ENCODE results near the gene UBE2L5. TPM values are rescaled to one million over a fixed set of nuclear protein-coding genes. Genes with fewer than 3 reads are reported as not detected.
A peak's percentile ranks its signal among the peaks of the same experiment; 100 is the strongest.
"Not testable (repeated sequence)": the region's sequence is repeated elsewhere in the genome, so short reads cannot be mapped to it uniquely, and the experiment has no call there.

UBE2L5 gene
- total RNA-seq, 2 donors from 2014 or later, result 0.25 TPM; not detected in 1

DNA sequence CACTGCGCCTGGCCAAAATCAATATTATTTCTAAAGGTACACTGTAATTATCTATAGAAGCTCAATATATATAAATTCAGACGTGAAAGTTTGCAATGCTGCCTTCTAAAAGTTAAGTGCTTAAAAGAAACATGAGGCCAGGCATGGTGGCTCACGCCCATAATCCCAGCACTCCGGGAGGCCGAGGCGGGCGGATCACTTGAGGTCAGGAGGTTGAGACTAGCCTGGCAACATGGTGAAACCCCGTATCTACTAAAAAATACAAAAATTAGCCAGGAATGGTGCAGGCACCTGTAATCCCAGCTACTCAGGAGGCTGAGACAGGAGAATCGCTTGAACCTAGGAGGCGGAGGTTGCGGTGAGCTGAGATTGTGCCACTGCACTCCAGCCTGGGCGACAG, 29.2 kb downstream of the UBE2L5 start:
- not testable (repeated sequence) for ATAC-seq; H3K9me3 Mint-ChIP-seq; H3K27ac Mint-ChIP-seq; DNase-seq (ENCODE audit: low spot score in 2 of 2); H3K36me3 Mint-ChIP-seq

DNA sequence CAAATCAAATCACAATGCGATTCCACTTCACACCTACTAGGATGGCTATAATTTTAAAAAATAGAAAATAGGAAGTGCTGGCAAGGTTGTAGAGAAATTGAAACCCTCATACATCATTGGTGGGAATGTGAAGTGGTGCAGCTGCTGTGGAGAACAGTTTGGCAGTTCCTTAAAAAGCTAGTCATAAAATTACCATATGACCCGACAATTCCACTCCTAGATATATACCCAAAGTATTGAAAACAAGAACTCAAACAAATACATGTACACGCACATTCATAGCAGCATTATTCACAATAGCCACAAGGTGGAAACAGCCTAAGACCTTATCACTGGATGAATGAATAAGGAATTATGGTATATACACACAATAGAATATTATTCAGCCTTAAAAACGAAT, 31.4 kb downstream of the UBE2L5 start:
- peak overlapping the region in 1 of 2 donors; percentile 90 for H3K27ac Mint-ChIP-seq
- no peak for DNase-seq (ENCODE audit: low spot score in 2 of 2)
- H3K36me3 Mint-ChIP-seq, result peaks cover 0 to 3% of the 10 kb centered on the region in 2 donors
- peak in 1 of 2 donors; percentile 49 for ATAC-seq
- H3K9me3 Mint-ChIP-seq, result no peaks in the 10 kb centered on the region

GRCh38 chr13:30454991-30455390, 32.7 kb downstream of the UBE2L5 start:
- H3K9me3 Mint-ChIP-seq, result no peaks in the 10 kb centered on the region
- H3K27ac Mint-ChIP-seq, result peak overlapping the region in 1 of 2 donors; percentile 6
- no peak for DNase-seq (ENCODE audit: low spot score in 2 of 2)
- peaks cover 0 to 5% of the 10 kb centered on the region in 2 donors for H3K36me3 Mint-ChIP-seq
- peak; percentile 28 to 48 for ATAC-seq

DNA sequence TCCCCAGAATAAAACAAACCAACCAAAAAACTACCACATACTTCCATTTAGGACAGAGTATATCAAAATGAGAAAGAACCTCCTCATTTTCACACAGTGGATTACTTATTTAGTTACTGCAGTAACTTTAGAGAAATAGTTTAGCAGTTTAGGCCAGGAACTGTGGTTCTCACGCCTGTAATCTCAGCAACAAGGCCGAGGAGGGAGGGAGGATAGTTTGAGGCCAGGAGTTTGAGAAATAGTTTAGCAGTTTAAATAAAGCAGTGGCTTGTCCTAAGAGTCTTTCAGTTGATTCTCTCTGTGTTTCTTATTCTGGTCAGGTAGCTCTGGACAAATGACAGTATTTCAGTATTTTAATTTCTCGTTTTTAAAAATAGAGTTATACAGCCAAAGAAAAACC, 34.0 kb downstream of the UBE2L5 start:
- Mint-ChIP-seq H3K36me3 (peaks cover 2 to 7% of the 10 kb centered on the region in 2 donors), H3K9me3 (no peaks in the 10 kb centered on the region), H3K27ac (peak overlapping the region in 1 of 2 donors; percentile 34)
- no peak for DNase-seq (ENCODE audit: low spot score in 2 of 2)
- no peak for ATAC-seq

- Mint-ChIP-seq H3K9me3 (no peaks in the 10 kb centered on the region), H3K36me3 (peaks cover 9 to 15% of the 10 kb centered on the region in 2 donors), H3K27ac (peak overlapping the region in 1 of 2 donors; percentile 75)
- DNase-seq (ENCODE audit: low spot score in 2 of 2) (no peak), ATAC-seq (peak in 1 of 2 donors; percentile 25)
Observed at GRCh38 chr13:30457306-30457891, 35.1 kb downstream of the UBE2L5 start.

DNA sequence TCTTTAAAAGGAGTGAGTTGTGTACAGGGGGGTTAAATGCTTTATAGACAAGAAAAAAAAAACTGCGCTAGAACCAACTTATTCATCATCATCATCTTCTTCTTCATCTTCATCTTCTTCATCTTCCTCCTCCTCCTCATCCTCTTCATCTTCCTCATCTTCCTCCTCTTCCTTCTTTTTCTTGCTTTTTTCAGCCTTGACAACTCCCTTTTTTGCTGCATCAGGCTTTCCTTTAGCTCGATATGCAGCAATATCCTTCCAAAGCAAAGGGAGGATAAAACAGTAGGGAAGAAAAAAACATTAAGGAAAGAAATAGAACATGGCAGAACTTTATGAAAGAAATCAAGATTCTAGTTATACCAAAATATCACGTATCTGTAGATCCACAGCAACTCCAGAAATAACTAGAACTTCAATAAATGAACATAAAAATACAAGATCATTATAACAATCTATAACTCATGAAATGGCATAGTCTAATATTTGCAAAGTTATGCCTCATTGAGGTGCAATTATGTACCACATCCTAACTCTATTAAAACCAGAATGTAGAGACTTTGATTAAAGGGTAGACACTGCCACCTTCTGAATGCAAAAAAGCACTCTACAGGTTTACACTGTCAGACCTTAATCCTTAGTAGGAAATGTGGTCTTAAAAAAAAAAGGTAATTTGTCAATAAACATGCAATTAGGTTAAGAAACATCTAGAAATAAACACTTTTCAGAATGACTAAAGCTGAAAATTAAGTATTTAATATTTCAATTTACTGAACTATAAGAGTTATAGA, 39.2 kb downstream of the UBE2L5 start:
- Mint-ChIP-seq H3K36me3 (peaks cover 25 to 32% of the 10 kb centered on the region in 2 donors), H3K27ac (peak overlapping the region in 1 of 2 donors; percentile 95)
- H3K9me3 Mint-ChIP-seq; ATAC-seq; DNase-seq (ENCODE audit: low spot score in 2 of 2): not testable (repeated sequence)

DNA sequence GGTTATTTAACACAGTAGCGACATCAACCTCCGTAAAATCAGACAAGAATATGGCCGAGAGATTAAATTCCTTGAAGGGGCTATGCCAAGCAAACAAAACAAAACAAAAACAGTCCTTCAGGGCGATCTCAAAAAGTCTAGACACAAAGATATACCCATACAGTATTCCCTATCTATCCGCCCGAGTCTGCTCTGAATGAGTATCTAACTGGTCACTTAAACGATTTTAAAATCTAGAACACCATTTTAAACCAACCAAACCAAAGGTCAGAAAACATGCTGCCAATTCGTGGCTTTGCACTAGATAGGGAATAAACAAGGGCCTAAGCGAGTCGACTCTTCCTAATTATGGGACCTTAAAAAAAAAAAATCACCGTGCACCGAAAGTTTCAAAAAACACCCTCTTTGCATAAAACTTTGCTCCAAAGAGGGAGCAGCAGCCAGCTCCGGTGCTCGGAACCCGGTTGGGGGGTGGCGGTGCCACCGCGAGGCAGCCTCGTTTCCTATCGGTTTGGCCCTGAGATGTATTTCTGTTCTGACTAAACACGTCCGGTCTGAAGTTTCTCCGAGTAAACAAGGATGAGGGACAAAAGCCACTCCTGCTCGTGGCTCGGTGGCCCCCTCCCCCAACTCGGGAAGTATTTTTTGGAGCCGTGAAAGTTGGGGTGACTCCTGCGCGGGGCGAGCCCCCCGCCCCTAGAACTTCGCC, 41.6 kb downstream of the UBE2L5 start:
- ATAC-seq (peak; percentile 37 to 43), DNase-seq (ENCODE audit: low spot score in 2 of 2) (peak in 1 of 2 donors; percentile 73)
- Mint-ChIP-seq H3K9me3 (no peaks in the 10 kb centered on the region), H3K27ac (peak overlapping the region; percentile 94 to 99), H3K36me3 (peaks cover 25 to 28% of the 10 kb centered on the region in 2 donors)

DNA sequence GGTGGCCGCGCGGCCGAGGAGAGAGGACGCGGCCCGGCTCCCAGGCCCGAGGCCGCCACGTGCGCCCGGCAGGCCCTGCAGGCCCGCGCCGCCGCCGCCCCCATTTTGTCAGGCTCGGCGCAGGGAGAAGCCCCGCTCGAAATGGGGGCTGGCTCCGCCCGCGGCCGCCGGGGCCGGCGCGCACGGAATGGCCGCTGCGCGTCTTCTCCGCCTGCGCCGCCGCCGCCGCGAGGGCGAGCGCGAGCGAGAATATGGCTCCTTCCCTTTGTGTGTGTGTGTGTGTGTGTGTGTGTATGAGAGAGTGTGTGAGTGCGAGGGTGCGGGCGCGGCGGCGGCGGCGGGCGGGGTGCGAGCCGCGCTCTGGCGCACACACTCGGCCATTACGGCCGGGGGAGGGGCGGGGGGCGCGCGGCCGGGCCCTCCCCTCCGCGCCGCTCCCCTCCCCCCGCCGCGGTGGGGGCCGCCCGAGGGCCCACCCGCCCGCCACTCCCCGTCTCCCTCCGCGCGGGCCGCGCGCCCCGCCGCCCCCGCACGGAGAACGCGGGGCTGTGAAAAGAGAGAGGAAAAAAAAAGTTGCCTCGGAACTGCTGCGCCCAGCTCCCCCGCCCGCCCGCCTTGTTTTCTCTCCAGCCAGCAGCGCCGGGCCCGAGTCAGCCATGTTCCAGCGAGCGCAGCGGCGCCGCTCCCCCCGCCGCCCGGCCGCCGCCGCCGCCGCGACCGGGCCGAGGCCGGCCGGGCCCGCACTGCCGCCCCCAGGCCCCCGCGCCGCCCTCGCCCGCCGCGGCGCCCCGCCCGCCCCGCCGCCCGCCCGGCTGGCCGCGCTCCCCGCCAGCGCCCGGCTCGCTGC, 42.4 kb downstream of the UBE2L5 start:
- Mint-ChIP-seq H3K36me3 (peaks cover 25 to 28% of the 10 kb centered on the region in 2 donors), H3K27ac (peak overlapping the region; percentile 94 to 99), H3K9me3 (no peaks in the 10 kb centered on the region)
- ATAC-seq, result peak; percentile 15 to 43
- DNase-seq (ENCODE audit: low spot score in 2 of 2), result peak; percentile 67 to 76

DNA sequence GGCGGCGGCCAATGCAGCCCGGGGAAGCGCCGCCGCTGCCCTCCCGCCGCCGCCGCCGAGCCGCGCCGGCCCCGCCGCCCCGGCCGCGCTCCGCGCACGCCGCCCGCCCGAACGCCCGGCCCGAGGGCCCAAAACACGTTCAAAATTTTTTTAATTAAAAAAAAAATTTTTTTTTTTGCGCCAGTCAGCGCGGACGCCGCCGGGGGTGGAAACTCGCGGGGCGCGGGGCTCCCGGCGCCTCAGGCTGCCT, 43.0 kb downstream of the UBE2L5 start:
- Mint-ChIP-seq H3K36me3 (peaks cover 25 to 28% of the 10 kb centered on the region in 2 donors), H3K27ac (peak overlapping the region in 1 of 2 donors; percentile 91), H3K9me3 (no peaks in the 10 kb centered on the region)
- DNase-seq (ENCODE audit: low spot score in 2 of 2), result no peak
- ATAC-seq, result no peak

DNA sequence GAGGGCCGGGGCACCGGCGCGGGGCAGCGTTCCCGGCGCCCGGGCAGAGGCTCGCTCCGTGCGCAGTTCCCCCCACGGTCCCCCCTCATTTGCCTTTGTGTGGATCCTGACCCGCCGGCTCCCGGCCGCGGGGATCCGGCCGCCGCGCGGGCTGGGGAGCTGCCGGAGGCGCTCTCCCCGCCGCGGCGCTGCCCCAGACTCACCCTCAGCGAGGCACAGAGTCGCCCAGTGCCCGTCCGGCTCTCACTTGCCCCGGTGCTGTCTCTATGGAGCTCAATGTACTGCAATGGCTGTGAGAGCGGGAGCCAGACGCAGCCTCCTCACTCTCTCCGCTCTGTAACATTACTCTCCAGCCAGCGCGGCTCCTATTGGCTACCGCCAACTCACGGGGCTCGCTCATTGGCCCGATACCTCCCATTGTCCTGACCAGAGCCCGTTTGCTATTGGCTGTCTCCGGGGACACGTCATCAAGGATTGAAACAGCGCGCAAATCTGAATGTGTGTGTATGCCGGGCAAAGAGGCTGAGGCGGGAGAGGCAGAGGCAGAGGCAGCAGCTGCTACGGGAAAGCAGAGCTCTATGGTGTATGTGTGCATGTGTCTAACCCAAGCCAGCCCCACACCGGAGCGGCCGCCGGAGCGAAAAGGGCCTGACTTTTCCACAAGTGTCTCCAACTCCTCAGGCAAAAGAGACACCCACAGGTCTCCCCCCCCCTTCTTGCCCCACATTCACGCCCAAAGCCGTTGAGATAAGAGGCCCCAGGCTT, 43.5 kb downstream of the UBE2L5 start, which contains the start of gene HMGB1:
TSS of gene HMGB1 (minus strand) at position 344 of the 765 bp plus-strand sequence. CDS start 2,256 bp downstream, outside the sequence.
- peak; percentile 95 to 98 for DNase-seq (ENCODE audit: low spot score in 2 of 2)
- peak; percentile 93 to 96 for ATAC-seq
- peaks cover 25 to 28% of the 10 kb centered on the region in 2 donors for H3K36me3 Mint-ChIP-seq
- peak within 1 kb of the TSS; percentile 94 to 100 for H3K27ac Mint-ChIP-seq
- no peaks in the 10 kb centered on the region for H3K9me3 Mint-ChIP-seq

DNA sequence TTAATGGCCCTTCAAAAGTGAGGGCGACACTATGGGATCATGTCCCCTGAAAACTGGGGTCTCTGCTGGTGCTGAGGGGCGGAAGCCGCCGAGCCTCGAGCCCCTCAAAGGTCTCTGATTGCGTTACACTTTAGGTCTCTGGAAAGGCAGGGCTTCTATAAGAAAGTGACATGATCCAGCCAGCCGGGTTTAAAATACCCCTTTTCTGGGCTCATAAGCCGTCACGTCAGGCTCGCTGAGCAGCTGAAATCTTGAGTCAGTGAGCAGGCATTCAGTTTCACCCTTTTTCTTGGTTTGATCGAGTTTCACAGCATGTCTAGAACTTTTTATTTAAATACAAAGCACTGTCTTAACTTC, 44.0 kb downstream of the UBE2L5 start:
- DNase-seq (ENCODE audit: low spot score in 2 of 2) (peak in 1 of 2 donors; percentile 28), ATAC-seq (peak in 1 of 2 donors; percentile 6)
- Mint-ChIP-seq H3K9me3 (no peaks in the 10 kb centered on the region), H3K36me3 (peaks cover 23 to 25% of the 10 kb centered on the region in 2 donors), H3K27ac (peak overlapping the region; percentile 91 to 100)

DNA sequence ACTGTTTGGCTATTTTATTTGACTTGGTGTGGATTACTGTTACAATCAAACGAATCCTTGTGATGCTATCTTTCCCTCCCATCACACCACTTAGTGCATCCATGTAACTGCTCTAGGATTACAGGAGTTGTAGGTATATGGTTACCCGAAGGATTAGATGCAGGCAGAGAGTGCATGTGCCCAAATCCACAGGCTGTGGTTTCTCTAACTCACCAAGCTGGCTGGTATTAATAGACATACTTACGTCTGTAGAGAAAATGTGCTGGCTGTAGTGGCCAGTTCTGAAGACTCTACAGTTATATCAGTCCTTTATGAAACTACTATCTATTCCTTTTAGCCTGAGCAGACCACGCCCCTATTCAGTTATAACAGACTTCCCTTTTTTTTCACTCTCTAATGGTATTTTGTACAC, 44.6 kb downstream of the UBE2L5 start:
- DNase-seq (ENCODE audit: low spot score in 2 of 2) (no peak), ATAC-seq (no peak)
- H3K9me3 Mint-ChIP-seq, result no peaks in the 10 kb centered on the region
- peak overlapping the region in 1 of 2 donors; percentile 91 for H3K27ac Mint-ChIP-seq
- peaks cover 20 to 22% of the 10 kb centered on the region in 2 donors for H3K36me3 Mint-ChIP-seq

- ATAC-seq (no peak), DNase-seq (ENCODE audit: low spot score in 2 of 2) (no peak)
- Mint-ChIP-seq H3K9me3 (no peaks in the 10 kb centered on the region), H3K36me3 (no peaks in the 10 kb centered on the region), H3K27ac (no peak overlapping the region)
Observed at GRCh38 chr13:30473675-30474074, 51.4 kb downstream of the UBE2L5 start.

GRCh38 chr13:30477346-30478195, 55.3 kb downstream of the UBE2L5 start:
- H3K9me3 Mint-ChIP-seq, result no peaks in the 10 kb centered on the region
- no peaks in the 10 kb centered on the region for H3K36me3 Mint-ChIP-seq
- ATAC-seq (no peak), DNase-seq (ENCODE audit: low spot score in 2 of 2) (no peak)
- peak overlapping the region in 1 of 2 donors; percentile 7 for H3K27ac Mint-ChIP-seq
